ENCODE results near the gene SLC39A6. TPM values are rescaled to one million over a fixed set of nuclear protein-coding genes. Genes with fewer than 3 reads are reported as not detected.
"Not testable (repeated sequence)": the region's sequence is repeated elsewhere in the genome, so short reads cannot be mapped to it uniquely, and the experiment has no call there.

SLC39A6 gene
- total RNA-seq, 2 donors from 2014 or later: 22.6 to 22.7 TPM

DNA sequence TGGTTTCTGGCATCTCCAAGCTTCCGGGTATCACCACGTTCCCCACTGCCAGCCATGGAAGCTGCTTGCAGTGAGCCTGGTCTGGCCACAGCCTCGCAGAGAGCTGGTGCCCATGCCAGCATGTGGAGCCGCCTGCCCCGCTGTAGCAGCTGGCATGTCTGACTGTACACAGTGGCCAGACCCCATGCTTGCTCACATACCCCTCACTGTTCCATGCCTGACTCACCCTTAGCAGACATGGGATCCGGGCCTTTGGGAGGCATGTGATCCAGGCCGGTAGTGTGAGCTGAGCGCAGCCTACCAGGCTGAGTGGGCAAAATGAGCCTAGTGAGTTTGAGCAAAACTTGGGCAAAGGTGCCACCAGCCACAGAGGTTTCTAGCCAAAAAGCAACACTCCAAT, 43.0 kb downstream of the SLC39A6 start:
- Histone ChIP-seq H3K4me1 (no peaks in the 10 kb centered on the region), H3K36me3 (replicated peaks in 1 of 2; ENCODE audit: insufficient read depth in 1 of 2, low read depth in 2 of 2) (no peaks in the 10 kb centered on the region), H3K4me3 (no peak overlapping the region), H3K9me3 (peaks cover 0 to 2% (median 0%) of the 10 kb centered on the region in 3 donors), H3K27me3 (no peaks in the 10 kb centered on the region), H3K27ac (no peak overlapping the region)
- ATAC-seq: no peak
- no peak for TF ChIP-seq POLR2A (IDR thresholded peaks at IDR 0.05)
- TF ChIP-seq, protein P1, sequence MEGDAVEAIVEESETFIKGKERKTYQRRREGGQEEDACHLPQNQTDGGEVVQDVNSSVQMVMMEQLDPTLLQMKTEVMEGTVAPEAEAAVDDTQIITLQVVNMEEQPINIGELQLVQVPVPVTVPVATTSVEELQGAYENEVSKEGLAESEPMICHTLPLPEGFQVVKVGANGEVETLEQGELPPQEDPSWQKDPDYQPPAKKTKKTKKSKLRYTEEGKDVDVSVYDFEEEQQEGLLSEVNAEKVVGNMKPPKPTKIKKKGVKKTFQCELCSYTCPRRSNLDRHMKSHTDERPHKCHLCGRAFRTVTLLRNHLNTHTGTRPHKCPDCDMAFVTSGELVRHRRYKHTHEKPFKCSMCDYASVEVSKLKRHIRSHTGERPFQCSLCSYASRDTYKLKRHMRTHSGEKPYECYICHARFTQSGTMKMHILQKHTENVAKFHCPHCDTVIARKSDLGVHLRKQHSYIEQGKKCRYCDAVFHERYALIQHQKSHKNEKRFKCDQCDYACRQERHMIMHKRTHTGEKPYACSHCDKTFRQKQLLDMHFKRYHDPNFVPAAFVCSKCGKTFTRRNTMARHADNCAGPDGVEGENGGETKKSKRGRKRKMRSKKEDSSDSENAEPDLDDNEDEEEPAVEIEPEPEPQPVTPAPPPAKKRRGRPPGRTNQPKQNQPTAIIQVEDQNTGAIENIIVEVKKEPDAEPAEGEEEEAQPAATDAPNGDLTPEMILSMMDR (IDR thresholded peaks at IDR 0.05): no peak
- intact Hi-C loops (cut with DNase I): no loop called here
- DNase-seq: no peak
- 74 to 86% methylated on average over 7 to 8 of the region's 8 CpGs for WGBS, 2 donors

DNA sequence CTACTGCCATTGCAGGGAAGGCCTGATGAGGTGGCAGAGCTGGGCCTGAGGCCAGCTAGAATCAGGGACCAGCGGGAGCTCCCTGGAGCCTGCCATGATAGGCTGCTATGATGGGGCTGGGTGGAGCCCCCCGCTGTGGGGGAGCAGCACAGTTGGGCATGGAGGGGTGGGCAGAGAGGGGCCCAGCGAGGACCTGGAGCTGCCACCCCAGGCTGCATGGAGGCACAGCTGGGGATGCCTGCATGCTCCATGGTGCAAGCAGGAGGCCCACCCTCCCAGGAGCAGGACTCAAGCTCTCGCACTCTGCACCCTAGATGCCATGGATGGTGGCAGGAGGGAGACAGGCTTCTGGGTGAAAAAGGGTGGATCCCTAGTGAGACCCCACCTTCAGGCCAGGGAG, 43.9 kb downstream of the SLC39A6 start:
- intact Hi-C loops (cut with DNase I): no loop called here
- Histone ChIP-seq H3K27me3 (no peaks in the 10 kb centered on the region), H3K4me1 (no peaks in the 10 kb centered on the region), H3K36me3 (replicated peaks in 1 of 2; ENCODE audit: insufficient read depth in 1 of 2, low read depth in 2 of 2) (no peaks in the 10 kb centered on the region), H3K4me3 (no peak overlapping the region), H3K27ac (no peak overlapping the region), H3K9me3 (peaks cover 0 to 7% (median 0%) of the 10 kb centered on the region in 3 donors)
- 40 to 81% methylated on average over 2 to 4 of the region's 4 CpGs for WGBS, 2 donors
- ATAC-seq (no peak), DNase-seq (no peak)
- TF ChIP-seq POLR2A (IDR thresholded peaks at IDR 0.05): no peak
- TF ChIP-seq, protein P1 (IDR thresholded peaks at IDR 0.05): no peak

- DNase-seq (no peak), ATAC-seq (no peak)
- no peaks in the 10 kb centered on the region for H3K4me1 ChIP-seq
- WGBS, 2 donors: 60 to 63% methylated on average over 2 of the region's 2 CpGs
- H3K9me3 ChIP-seq: peaks cover 0 to 7% (median 0%) of the 10 kb centered on the region in 3 donors
- H3K4me3 ChIP-seq: no peak overlapping the region
- no peaks in the 10 kb centered on the region for H3K36me3 ChIP-seq (replicated peaks in 1 of 2; ENCODE audit: insufficient read depth in 1 of 2, low read depth in 2 of 2)
- intact Hi-C loops (cut with DNase I): no loop called here
- no peaks in the 10 kb centered on the region for H3K27me3 ChIP-seq
- no peak overlapping the region for H3K27ac ChIP-seq
- TF ChIP-seq, protein P1 (IDR thresholded peaks at IDR 0.05): no peak
- TF ChIP-seq POLR2A (IDR thresholded peaks at IDR 0.05): no peak
Observed at GRCh38 chr18:36083729-36084128, 45.4 kb downstream of the SLC39A6 start.

GRCh38 chr18:36081118-36081517, 48.0 kb downstream of the SLC39A6 start:
- H3K27ac ChIP-seq; ATAC-seq; DNase-seq; H3K4me3 ChIP-seq; H3K4me1 ChIP-seq; H3K36me3 ChIP-seq (replicated peaks in 1 of 2; ENCODE audit: insufficient read depth in 1 of 2, low read depth in 2 of 2); H3K27me3 ChIP-seq; H3K9me3 ChIP-seq; intact Hi-C loops (cut with DNase I): not testable (repeated sequence)
- 84 to 91% methylated on average over 2 of the region's 2 CpGs for WGBS, 2 donors

DNA sequence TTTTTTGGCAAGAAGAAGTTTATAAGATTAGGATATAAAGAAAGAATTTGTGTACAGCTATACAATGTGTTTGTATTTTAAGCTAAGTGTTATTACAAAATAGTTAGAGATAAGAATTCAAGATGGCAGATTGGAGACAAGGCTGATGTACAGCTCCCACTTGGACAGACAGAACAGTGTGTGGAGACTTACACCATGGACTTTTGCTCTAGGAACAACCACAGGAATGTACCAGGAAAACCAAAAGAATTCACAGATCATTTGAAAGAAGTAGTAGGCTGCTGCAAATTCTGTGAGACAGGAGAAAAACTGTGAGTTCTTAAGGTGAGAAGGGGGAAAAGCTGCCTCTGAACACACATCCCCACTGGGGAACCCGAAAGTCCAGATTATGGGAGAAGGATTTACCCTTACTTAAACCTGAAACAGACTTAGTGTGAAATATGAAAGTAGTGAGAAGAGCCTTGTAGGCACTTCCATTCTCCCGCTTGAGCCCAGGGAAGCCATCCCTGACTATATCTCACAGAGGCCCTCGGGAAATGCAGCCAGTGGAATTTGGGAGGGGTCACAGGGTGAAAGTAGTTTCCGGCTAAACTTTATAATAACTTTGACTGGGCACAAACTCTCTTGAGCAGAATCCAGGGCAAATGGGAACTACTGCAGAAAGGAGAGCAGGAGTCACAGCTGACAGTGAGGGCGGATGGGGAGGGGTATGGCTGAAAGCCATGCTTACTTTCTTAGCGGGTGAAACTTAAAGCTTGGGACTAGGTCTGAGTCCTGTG, 50.2 kb downstream of the SLC39A6 start:
- intact Hi-C loops (cut with DNase I): no loop called here
- WGBS, 2 donors: 78 to 80% methylated on average over 6 of the region's 6 CpGs
- no peaks in the 10 kb centered on the region for H3K27me3 ChIP-seq

GRCh38 chr18:36077764-36078163, 51.4 kb downstream of the SLC39A6 start:
- H3K4me3 ChIP-seq; H3K4me1 ChIP-seq; H3K27ac ChIP-seq; H3K9me3 ChIP-seq; H3K27me3 ChIP-seq; ATAC-seq; intact Hi-C loops (cut with DNase I); DNase-seq; H3K36me3 ChIP-seq (replicated peaks in 1 of 2; ENCODE audit: insufficient read depth in 1 of 2, low read depth in 2 of 2): not testable (repeated sequence)
- 91% methylated on average over 11 of the region's 27 CpGs; no CpG with 5 or more reads in 1 of the 2 donors for WGBS, 2 donors

More for the DNA sequence above, 50.2 kb downstream of the SLC39A6 start:
- no peak for ATAC-seq
- Histone ChIP-seq H3K9me3 (peaks cover 0 to 7% (median 0%) of the 10 kb centered on the region in 3 donors), H3K4me3 (no peak overlapping the region), H3K36me3 (replicated peaks in 1 of 2; ENCODE audit: insufficient read depth in 1 of 2, low read depth in 2 of 2) (no peaks in the 10 kb centered on the region), H3K27ac (no peak overlapping the region), H3K4me1 (no peaks in the 10 kb centered on the region)
- no peak for DNase-seq
- no peak for TF ChIP-seq POLR2A (IDR thresholded peaks at IDR 0.05)
- TF ChIP-seq, protein P1 (IDR thresholded peaks at IDR 0.05): no peak
